Measurements from ENCODE around the gene ASMT. TPM values are rescaled to one million over a fixed set of nuclear protein-coding genes. Genes with fewer than 3 reads are reported as not detected.

ASMT gene
- total and polyA plus RNA-seq, 7 donors = 0.14 to 0.99 TPM; not detected in 5

DNA sequence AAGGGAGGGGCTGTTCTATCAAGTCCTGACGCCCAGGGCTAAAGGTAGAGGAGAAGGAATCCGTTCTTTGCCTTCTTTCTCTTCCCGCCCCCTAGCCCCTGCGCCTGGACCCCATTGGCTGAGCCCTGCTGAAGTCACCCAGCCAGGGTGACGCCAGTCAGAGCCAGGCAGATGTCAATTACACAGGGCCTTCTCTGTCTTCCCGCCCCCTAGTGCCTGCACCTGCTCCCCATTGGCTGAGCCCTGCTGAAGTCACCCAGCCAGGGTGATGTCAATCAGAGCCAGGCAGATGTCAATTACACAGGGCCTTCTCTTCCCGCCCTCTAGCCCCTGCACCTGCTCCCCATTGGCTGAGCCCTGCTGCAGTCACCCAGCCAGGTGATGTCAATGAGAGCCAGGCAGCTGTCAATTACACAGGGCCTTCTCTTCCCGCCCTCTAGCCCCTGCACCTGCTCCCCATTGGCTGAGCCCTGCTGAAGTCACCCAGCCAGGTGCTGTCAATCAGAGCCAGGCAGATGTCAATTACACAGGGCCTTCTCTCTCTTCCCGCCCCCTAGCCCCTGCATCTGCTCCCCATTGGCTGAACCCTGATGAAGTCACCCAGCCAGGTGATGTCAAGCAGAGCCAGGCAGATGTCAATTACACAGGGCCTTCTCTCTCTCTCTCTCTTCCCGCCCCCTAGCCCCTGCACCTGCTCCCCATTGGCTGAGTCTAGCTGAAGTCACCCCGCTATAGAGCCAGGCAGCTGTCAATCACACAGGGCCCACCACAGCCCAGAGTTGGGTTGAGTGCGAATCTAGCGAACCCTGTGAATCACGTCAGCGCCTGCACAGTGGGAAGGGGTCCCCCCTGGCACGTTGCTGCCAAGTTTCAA, 46.4 kb downstream of the ASMT start:
- WGBS, 3 donors = 73 to 77% (median 74%) methylated on average over 14 to 16 of the region's 16 CpGs
- no peak overlapping the region for H3K27ac ChIP-seq
- no peaks in the 10 kb centered on the region for H3K4me1 ChIP-seq
- peaks cover 0 to 5% (median 0%) of the 10 kb centered on the region in 3 donors for H3K27me3 ChIP-seq (ENCODE audit: insufficient read depth in 3 of 3, low read length in 2 of 3)
- H3K9me3 ChIP-seq = no peaks in the 10 kb centered on the region
- H3K4me3 ChIP-seq = no peak overlapping the region
- intact Hi-C loops (cut with DNase I) = no loop called here
- no peaks in the 10 kb centered on the region for H3K36me3 ChIP-seq (ENCODE audit: insufficient read depth in 1 of 2, low read depth in 1 of 2)
- ATAC-seq (no peak), DNase-seq (peak; percentile 20 to 72)
- TF ChIP-seq, protein P1, sequence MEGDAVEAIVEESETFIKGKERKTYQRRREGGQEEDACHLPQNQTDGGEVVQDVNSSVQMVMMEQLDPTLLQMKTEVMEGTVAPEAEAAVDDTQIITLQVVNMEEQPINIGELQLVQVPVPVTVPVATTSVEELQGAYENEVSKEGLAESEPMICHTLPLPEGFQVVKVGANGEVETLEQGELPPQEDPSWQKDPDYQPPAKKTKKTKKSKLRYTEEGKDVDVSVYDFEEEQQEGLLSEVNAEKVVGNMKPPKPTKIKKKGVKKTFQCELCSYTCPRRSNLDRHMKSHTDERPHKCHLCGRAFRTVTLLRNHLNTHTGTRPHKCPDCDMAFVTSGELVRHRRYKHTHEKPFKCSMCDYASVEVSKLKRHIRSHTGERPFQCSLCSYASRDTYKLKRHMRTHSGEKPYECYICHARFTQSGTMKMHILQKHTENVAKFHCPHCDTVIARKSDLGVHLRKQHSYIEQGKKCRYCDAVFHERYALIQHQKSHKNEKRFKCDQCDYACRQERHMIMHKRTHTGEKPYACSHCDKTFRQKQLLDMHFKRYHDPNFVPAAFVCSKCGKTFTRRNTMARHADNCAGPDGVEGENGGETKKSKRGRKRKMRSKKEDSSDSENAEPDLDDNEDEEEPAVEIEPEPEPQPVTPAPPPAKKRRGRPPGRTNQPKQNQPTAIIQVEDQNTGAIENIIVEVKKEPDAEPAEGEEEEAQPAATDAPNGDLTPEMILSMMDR (IDR thresholded peaks at IDR 0.05) = no peak

DNA sequence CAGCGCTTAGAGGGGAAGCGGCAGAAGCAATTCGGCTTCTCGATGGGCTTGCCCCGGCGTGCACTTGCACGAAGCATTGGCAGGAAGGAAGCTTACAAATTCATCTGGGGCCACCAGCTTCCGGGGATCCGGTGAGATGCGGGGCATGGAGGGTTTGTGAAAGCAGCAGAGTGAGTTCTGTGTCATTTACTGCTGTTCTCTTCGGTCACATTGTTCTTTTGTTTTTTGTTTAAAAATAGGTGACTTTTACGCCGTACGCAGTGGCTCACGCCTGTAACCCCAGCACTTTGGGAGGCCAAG, 47.0 kb downstream of the ASMT start:
- Histone ChIP-seq H3K4me1 (no peaks in the 10 kb centered on the region), H3K9me3 (no peaks in the 10 kb centered on the region), H3K4me3 (no peak overlapping the region), H3K27me3 (ENCODE audit: insufficient read depth in 3 of 3, low read length in 2 of 3) (peaks cover 0 to 5% (median 0%) of the 10 kb centered on the region in 3 donors), H3K27ac (no peak overlapping the region), H3K36me3 (ENCODE audit: insufficient read depth in 1 of 2, low read depth in 1 of 2) (no peaks in the 10 kb centered on the region)
- 89 to 91% (median 89%) methylated on average over 15 of the region's 15 CpGs for WGBS, 3 donors
- DNase-seq (no peak), ATAC-seq (no peak)
- intact Hi-C loops (cut with DNase I) = no loop called here
- TF ChIP-seq, protein P1 (IDR thresholded peaks at IDR 0.05) = no peak

DNA sequence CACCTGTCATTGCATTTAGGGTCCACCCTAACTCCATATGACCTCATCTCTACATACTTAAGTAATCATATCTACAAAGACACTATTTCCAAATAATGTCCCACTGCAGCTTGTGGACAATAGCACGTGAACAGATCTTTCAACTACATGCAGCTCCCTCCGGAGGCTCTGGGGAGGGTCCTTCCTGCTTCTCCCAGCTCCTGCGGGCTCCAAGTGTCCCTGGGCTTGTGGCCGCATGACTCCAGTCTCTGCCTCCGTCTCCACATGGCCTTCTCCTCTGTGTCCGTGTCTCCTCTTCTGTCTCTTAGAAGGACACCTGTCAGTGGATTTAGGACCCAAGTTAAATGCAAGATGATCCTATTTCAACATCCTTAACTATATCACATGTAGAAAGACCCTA, 52.7 kb downstream of the ASMT start:
- H3K4me3 ChIP-seq = no peak overlapping the region
- H3K36me3 ChIP-seq (ENCODE audit: insufficient read depth in 1 of 2, low read depth in 1 of 2) = no peaks in the 10 kb centered on the region
- TF ChIP-seq, protein P1 (IDR thresholded peaks at IDR 0.05) = no peak
- no peaks in the 10 kb centered on the region for H3K27me3 ChIP-seq (ENCODE audit: insufficient read depth in 3 of 3, low read length in 2 of 3)
- H3K9me3 ChIP-seq = no peaks in the 10 kb centered on the region
- no peak overlapping the region for H3K27ac ChIP-seq
- ATAC-seq = no peak
- H3K4me1 ChIP-seq = no peaks in the 10 kb centered on the region
- DNase-seq = no peak
- intact Hi-C loops (cut with DNase I) = no loop called here
- WGBS, 3 donors = 67 to 77% (median 70%) methylated on average over 6 of the region's 6 CpGs

DNA sequence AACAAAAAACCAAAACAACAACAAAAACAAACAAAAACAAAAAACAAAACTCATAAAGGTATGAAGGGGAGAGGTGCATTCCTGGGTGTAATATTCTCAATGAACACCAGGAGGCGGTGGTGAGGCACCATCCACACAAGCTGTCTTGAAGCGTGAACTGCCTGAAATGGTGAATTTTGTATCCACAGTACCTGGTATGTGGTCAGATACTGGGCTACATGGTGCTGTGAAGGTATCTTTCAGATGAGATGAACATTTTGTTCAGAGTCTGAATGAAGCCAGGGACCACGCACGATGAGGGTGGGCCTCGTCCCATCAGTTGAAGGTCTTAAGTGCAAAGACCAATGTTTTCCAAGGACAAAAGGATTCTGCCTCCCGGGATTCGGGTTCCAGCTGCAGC, 58.5 kb downstream of the ASMT start:
- WGBS, 3 donors = 79 to 83% (median 80%) methylated on average over 7 of the region's 7 CpGs
- no peaks in the 10 kb centered on the region for H3K4me1 ChIP-seq
- no peak overlapping the region for H3K27ac ChIP-seq
- H3K4me3 ChIP-seq = no peak overlapping the region
- no peak for DNase-seq
- TF ChIP-seq, protein P1 (IDR thresholded peaks at IDR 0.05) = peak; percentile 29
- intact Hi-C loops (cut with DNase I) = no loop called here
- no peaks in the 10 kb centered on the region for H3K9me3 ChIP-seq
- no peaks in the 10 kb centered on the region for H3K27me3 ChIP-seq (ENCODE audit: insufficient read depth in 3 of 3, low read length in 2 of 3)
- no peaks in the 10 kb centered on the region for H3K36me3 ChIP-seq (ENCODE audit: insufficient read depth in 1 of 2, low read depth in 1 of 2)
- no peak for ATAC-seq

DNA sequence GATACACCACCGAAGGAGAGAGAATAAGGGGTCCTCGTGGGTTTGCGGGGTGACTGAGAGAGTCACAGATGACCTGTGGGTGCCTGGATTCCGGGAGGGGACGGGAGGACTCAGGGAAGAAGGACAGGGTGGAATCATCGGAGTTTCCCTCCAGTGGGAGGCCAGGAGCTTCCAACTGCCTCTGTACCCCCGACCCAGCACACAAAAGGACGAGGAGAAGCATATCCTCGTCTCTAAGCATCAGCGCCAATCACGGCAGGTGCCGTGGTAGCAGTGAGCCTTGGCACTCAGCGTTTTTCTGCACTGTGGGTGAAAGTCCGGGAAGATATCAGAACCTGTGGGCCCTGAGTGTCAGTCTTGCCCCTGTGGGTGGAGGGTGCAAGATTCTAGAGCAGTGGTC, 62.0 kb downstream of the ASMT start:
- Histone ChIP-seq H3K4me3 (no peak overlapping the region), H3K36me3 (ENCODE audit: insufficient read depth in 1 of 2, low read depth in 1 of 2) (no peaks in the 10 kb centered on the region), H3K4me1 (no peaks in the 10 kb centered on the region), H3K27ac (no peak overlapping the region), H3K27me3 (ENCODE audit: insufficient read depth in 3 of 3, low read length in 2 of 3) (no peaks in the 10 kb centered on the region), H3K9me3 (no peaks in the 10 kb centered on the region)
- DNase-seq = no peak
- TF ChIP-seq, protein P1 (IDR thresholded peaks at IDR 0.05) = no peak
- WGBS, 3 donors = 84 to 85% (median 85%) methylated on average over 14 of the region's 14 CpGs
- intact Hi-C loops (cut with DNase I) = no loop called here
- no peak for ATAC-seq

Measured in psoas muscle (tissue), 8 donors.